ENCODE data around the gene PLPP1. TPM values are rescaled to one million over a fixed set of nuclear protein-coding genes. Genes with fewer than 3 reads are reported as not detected.

Gene PLPP1
- polyA plus RNA-seq, 1 of the 3 experiments (the other 2 are of a cell fraction): 32.8 TPM

- ChIA-PET CTCF (interaction anchor here (0.6 to 1.1 kb wide), 3 partner anchors 13 to 14 kb away, joined by 3 to 4 read pairs (median 3); no protein-coding TSS in a partner anchor), POLR2A (no interaction called here)
- peak overlapping the region; percentile 62 to 68 for H3K27ac ChIP-seq (ENCODE audit: low read depth in 2 of 2, low read length in 1 of 2)
Observed at GRCh38 chr5:55418994-55419968, 115.5 kb downstream of the PLPP1 start.

DNA sequence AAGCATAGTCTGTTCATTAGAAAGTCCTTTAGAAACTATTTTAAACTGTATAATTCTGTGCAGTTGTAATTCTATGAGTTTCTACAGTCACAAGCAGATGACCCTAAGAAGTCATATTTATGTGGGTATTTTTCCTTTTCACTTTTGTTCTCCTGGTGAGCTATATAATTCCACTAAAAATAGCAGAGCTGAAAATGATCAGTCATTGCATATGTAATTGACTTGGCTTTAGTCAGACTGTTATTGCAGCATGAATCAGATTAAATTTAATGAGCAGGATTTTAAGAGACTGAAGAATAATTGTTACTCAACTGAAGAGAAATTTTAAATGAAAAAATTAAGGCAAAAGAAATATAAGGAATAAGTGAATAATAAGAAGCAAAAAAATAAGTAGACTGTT is 118.5 kb downstream of the PLPP1 start:
- Histone ChIP-seq H4K20me1 (ENCODE audit: insufficient read depth) (no peaks in the 10 kb centered on the region), H3K27ac (ENCODE audit: low read depth in 2 of 2, low read length in 1 of 2) (peak overlapping the region in 1 of 2 experiments; percentile 37; a peak in 2 of 4 replicates), H3K4me3 (ENCODE audit: low read depth in 2 of 2, low read length in 1 of 2) (no peak overlapping the region), H3K36me3 (replicated peaks in 1 of 2; ENCODE audit: control insufficient read depth in 1 of 2, insufficient read depth in 2 of 2, low read length in 1 of 2) (peaks cover 24 to 33% of the 10 kb centered on the region in 2 experiments), H3F3A (replicated peaks; ENCODE audit: insufficient read depth) (peaks cover 36% of the 10 kb centered on the region), H3K79me2 (ENCODE audit: insufficient read depth) (peaks cover 1% of the 10 kb centered on the region; the same call in 1 of the 2 replicates), H3K9ac (no peak overlapping the region), H3K4me1 (ENCODE audit: control insufficient read depth in 1 of 2, insufficient read depth in 2 of 2, low read depth in 1 of 2, low read length in 1 of 2) (peaks cover 13 to 16% of the 10 kb centered on the region in 2 experiments), H2AFZ (ENCODE audit: low read depth) (no peak overlapping the region), H3K9me2 (no peaks in the 10 kb centered on the region), H3K27me3 (ENCODE audit: insufficient read depth) (no peaks in the 10 kb centered on the region), H3K9me3 (no peaks in the 10 kb centered on the region), H3K4me2 (no peak overlapping the region)
- no peak for DNase-seq
- POLR2A ChIA-PET: no interaction called here
- CTCF ChIA-PET: interaction anchor here (1.0 kb wide), 1 partner anchor 275 kb away, joined by 3 read pairs; no protein-coding TSS in a partner anchor
- TF ChIP-seq EZH2phosphoT487 (IDR thresholded peaks at IDR 0.05; ENCODE audit: borderline replicate concordance, low read depth) (no peak), MEF2A (IDR thresholded peaks at IDR 0.05; ENCODE audit: borderline replicate concordance, low read depth) (no peak), YY1 (IDR thresholded peaks at IDR 0.05; ENCODE audit: low read depth) (no peak), ELF1 (IDR thresholded peaks at IDR 0.05) (no peak), FOSL2 (IDR thresholded peaks at IDR 0.05; ENCODE audit: borderline replicate concordance, low read depth) (no peak), NFIC (IDR thresholded peaks at IDR 0.05; ENCODE audit: borderline replicate concordance) (no peak), GABPA (IDR thresholded peaks at IDR 0.05; ENCODE audit: low read depth) (no peak), RCOR1 (IDR thresholded peaks at IDR 0.05; ENCODE audit: low read length) (no peak), CHD2 (IDR thresholded peaks at IDR 0.05; ENCODE audit: low read length, partially characterized antibody) (no peak), USF1 (IDR thresholded peaks at IDR 0.05; ENCODE audit: borderline replicate concordance, low read depth) (no peak)
- TF ChIP-seq, protein P1, sequence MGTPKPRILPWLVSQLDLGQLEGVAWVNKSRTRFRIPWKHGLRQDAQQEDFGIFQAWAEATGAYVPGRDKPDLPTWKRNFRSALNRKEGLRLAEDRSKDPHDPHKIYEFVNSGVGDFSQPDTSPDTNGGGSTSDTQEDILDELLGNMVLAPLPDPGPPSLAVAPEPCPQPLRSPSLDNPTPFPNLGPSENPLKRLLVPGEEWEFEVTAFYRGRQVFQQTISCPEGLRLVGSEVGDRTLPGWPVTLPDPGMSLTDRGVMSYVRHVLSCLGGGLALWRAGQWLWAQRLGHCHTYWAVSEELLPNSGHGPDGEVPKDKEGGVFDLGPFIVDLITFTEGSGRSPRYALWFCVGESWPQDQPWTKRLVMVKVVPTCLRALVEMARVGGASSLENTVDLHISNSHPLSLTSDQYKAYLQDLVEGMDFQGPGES (IDR thresholded peaks at IDR 0.05; ENCODE audit: low read depth, low read length): no peak

More at GRCh38 chr5:55418994-55419968, 115.5 kb downstream of the PLPP1 start:
- no peaks in the 10 kb centered on the region for H4K20me1 ChIP-seq (ENCODE audit: insufficient read depth)
- H3K79me2 ChIP-seq (ENCODE audit: insufficient read depth): peaks cover 5% of the 10 kb centered on the region; the same call in 1 of the 2 replicates
- H2AFZ ChIP-seq (ENCODE audit: low read depth): no peak overlapping the region
- peak overlapping the region; percentile 24; the same call in 1 of the 2 replicates for H3K4me2 ChIP-seq
- peaks cover 36% of the 10 kb centered on the region for H3F3A ChIP-seq (replicated peaks; ENCODE audit: insufficient read depth)
- no peaks in the 10 kb centered on the region for H3K27me3 ChIP-seq (ENCODE audit: insufficient read depth)
- no peak for DNase-seq
- H3K9ac ChIP-seq: no peak overlapping the region; the same call in 1 of the 2 replicates
- peaks cover 32 to 47% of the 10 kb centered on the region in 2 experiments for H3K36me3 ChIP-seq (replicated peaks in 1 of 2; ENCODE audit: control insufficient read depth in 1 of 2, insufficient read depth in 2 of 2, low read length in 1 of 2)
- no peaks in the 10 kb centered on the region for H3K9me3 ChIP-seq
- TF ChIP-seq JUND (IDR thresholded peaks at IDR 0.05) (peak; percentile 21; the same call in 1 of the 2 replicates), SIN3A (IDR thresholded peaks at IDR 0.05; ENCODE audit: borderline replicate concordance, low read depth, low read length) (peak; percentile 72; the same call in 1 of the 2 replicates), FOSL2 (IDR thresholded peaks at IDR 0.05; ENCODE audit: borderline replicate concordance, low read depth) (0 out of 2 replicates have a peak, but pooled peaks have one; percentile 14), EP300 (IDR thresholded peaks at IDR 0.05; ENCODE audit: borderline replicate concordance in 1 of 2, low read depth in 1 of 2, low read length in 1 of 2) (peak in 1 of 2 experiments; percentile 55; a peak in 1 of 4 replicates), CHD2 (IDR thresholded peaks at IDR 0.05; ENCODE audit: low read length, partially characterized antibody) (no peak), PBX3 (IDR thresholded peaks at IDR 0.05) (peak; percentile 82), YY1 (IDR thresholded peaks at IDR 0.05; ENCODE audit: low read depth) (no peak), TCF12 (IDR thresholded peaks at IDR 0.05) (peak; percentile 86), POLR2AphosphoS5 (IDR thresholded peaks at IDR 0.05; ENCODE audit: low read depth, low read length) (0 out of 2 replicates have a peak, but pooled peaks have one; percentile 28), MAX (IDR thresholded peaks at IDR 0.05; ENCODE audit: low read depth) (peak; percentile 64; the same call in 1 of the 2 replicates), RCOR1 (IDR thresholded peaks at IDR 0.05; ENCODE audit: low read length) (peak; percentile 89), USF2 (IDR thresholded peaks at IDR 0.05; ENCODE audit: borderline replicate concordance, low read depth, low read length) (no peak), NFIC (IDR thresholded peaks at IDR 0.05; ENCODE audit: borderline replicate concordance) (peak; percentile 32; the same call in 1 of the 2 replicates)
- H3K9me2 ChIP-seq: no peaks in the 10 kb centered on the region
- no peak overlapping the region for H3K4me3 ChIP-seq (ENCODE audit: low read depth in 2 of 2, low read length in 1 of 2)
- peaks cover 13 to 16% of the 10 kb centered on the region in 2 experiments for H3K4me1 ChIP-seq (ENCODE audit: control insufficient read depth in 1 of 2, insufficient read depth in 2 of 2, low read depth in 1 of 2, low read length in 1 of 2)

Data from SK-N-SH (cell line).